ENCODE results near the gene RPP38. TPM values are rescaled to one million over a fixed set of nuclear protein-coding genes. Genes with fewer than 3 reads are reported as not detected.
A peak's percentile ranks its signal among the peaks of the same experiment; 100 is the strongest.

RPP38 gene
- total and polyA plus RNA-seq, 4 donors, result 7.2 to 12.0 (median 8.2) TPM

DNA sequence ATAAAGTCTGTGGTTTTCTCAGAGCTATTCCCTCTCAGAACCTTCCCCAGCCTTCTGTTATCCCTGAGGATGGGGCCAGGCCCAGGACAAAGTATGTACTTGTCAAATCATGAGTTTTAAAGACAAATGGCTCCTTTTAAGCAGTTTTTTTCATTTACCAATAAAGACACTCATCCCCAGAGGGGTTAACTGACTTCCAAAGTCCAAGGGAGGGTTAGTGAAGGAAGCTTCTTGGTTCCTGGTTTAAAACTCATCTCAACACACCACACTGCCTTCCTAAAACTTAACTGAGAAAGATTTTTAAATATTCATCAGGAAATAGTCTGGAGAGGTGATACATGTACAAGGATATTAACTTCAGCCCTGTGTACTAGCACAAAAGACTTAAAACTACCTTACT is 55.4 kb downstream of the RPP38 start:
- Histone ChIP-seq H3K4me3 (ENCODE audit: low read depth in 1 of 3, low read length in 3 of 3) (no peak overlapping the region), H3K27me3 (ENCODE audit: control insufficient read depth in 4 of 4, insufficient read depth in 4 of 4, low read length in 3 of 4) (no peaks in the 10 kb centered on the region), H3K9me3 (ENCODE audit: control insufficient read depth in 4 of 4, low read length in 3 of 4) (no peaks in the 10 kb centered on the region), H3K4me1 (ENCODE audit: control insufficient read depth in 4 of 4, insufficient read depth in 4 of 4, low read length in 3 of 4) (peaks cover 3 to 11% (median 7%) of the 10 kb centered on the region in 4 donors), H3K36me3 (ENCODE audit: control insufficient read depth in 4 of 4, insufficient read depth in 3 of 4, low read depth in 1 of 4, low read length in 3 of 4) (peaks cover 0 to 2% (median 0%) of the 10 kb centered on the region in 4 donors), H3K27ac (ENCODE audit: low read depth in 1 of 2, low read length in 2 of 2) (peak overlapping the region in 1 of 2 donors; percentile 53), H3K9ac (ENCODE audit: low read depth in 1 of 2, low read length in 2 of 2) (no peak overlapping the region)
- TF ChIP-seq FOXA2 (IDR thresholded peaks at IDR 0.05) (no peak), EGR1 (IDR thresholded peaks at IDR 0.05; ENCODE audit: low read depth in 2 of 2) (no peak), SP1 (IDR thresholded peaks at IDR 0.05) (no peak), TAF1 (conservative IDR thresholded peaks at IDR 0.05) (no peak), JUND (IDR thresholded peaks at IDR 0.05) (no peak), GABPA (IDR thresholded peaks at IDR 0.05 in 1 of 2, conservative IDR thresholded peaks at IDR 0.05 in 1 of 2) (no peak), RXRA (IDR thresholded peaks at IDR 0.05) (no peak), HNF4A (conservative IDR thresholded peaks at IDR 0.05) (no peak), RAD21 (IDR thresholded peaks at IDR 0.05) (no peak), YY1 (IDR thresholded peaks at IDR 0.05) (no peak), FOXA1 (IDR thresholded peaks at IDR 0.05) (no peak), NR2F2 (IDR thresholded peaks at IDR 0.05) (no peak), HNF4G (IDR thresholded peaks at IDR 0.05) (no peak)
- TF ChIP-seq, protein P1, sequence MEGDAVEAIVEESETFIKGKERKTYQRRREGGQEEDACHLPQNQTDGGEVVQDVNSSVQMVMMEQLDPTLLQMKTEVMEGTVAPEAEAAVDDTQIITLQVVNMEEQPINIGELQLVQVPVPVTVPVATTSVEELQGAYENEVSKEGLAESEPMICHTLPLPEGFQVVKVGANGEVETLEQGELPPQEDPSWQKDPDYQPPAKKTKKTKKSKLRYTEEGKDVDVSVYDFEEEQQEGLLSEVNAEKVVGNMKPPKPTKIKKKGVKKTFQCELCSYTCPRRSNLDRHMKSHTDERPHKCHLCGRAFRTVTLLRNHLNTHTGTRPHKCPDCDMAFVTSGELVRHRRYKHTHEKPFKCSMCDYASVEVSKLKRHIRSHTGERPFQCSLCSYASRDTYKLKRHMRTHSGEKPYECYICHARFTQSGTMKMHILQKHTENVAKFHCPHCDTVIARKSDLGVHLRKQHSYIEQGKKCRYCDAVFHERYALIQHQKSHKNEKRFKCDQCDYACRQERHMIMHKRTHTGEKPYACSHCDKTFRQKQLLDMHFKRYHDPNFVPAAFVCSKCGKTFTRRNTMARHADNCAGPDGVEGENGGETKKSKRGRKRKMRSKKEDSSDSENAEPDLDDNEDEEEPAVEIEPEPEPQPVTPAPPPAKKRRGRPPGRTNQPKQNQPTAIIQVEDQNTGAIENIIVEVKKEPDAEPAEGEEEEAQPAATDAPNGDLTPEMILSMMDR (IDR thresholded peaks at IDR 0.05; ENCODE audit: low read depth, low read length, missing input control), result no peak
- TF ChIP-seq, protein P2, sequence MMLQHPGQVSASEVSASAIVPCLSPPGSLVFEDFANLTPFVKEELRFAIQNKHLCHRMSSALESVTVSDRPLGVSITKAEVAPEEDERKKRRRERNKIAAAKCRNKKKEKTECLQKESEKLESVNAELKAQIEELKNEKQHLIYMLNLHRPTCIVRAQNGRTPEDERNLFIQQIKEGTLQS (IDR thresholded peaks at IDR 0.05), result no peak
- TF ChIP-seq, protein P3, sequence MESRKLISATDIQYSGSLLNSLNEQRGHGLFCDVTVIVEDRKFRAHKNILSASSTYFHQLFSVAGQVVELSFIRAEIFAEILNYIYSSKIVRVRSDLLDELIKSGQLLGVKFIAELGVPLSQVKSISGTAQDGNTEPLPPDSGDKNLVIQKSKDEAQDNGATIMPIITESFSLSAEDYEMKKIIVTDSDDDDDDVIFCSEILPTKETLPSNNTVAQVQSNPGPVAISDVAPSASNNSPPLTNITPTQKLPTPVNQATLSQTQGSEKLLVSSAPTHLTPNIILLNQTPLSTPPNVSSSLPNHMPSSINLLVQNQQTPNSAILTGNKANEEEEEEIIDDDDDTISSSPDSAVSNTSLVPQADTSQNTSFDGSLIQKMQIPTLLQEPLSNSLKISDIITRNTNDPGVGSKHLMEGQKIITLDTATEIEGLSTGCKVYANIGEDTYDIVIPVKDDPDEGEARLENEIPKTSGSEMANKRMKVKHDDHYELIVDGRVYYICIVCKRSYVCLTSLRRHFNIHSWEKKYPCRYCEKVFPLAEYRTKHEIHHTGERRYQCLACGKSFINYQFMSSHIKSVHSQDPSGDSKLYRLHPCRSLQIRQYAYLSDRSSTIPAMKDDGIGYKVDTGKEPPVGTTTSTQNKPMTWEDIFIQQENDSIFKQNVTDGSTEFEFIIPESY (IDR thresholded peaks at IDR 0.05), result no peak
- TF ChIP-seq, protein P4, sequence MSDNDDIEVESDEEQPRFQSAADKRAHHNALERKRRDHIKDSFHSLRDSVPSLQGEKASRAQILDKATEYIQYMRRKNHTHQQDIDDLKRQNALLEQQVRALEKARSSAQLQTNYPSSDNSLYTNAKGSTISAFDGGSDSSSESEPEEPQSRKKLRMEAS (IDR thresholded peaks at IDR 0.05), result no peak
- TF ChIP-seq, protein P5, sequence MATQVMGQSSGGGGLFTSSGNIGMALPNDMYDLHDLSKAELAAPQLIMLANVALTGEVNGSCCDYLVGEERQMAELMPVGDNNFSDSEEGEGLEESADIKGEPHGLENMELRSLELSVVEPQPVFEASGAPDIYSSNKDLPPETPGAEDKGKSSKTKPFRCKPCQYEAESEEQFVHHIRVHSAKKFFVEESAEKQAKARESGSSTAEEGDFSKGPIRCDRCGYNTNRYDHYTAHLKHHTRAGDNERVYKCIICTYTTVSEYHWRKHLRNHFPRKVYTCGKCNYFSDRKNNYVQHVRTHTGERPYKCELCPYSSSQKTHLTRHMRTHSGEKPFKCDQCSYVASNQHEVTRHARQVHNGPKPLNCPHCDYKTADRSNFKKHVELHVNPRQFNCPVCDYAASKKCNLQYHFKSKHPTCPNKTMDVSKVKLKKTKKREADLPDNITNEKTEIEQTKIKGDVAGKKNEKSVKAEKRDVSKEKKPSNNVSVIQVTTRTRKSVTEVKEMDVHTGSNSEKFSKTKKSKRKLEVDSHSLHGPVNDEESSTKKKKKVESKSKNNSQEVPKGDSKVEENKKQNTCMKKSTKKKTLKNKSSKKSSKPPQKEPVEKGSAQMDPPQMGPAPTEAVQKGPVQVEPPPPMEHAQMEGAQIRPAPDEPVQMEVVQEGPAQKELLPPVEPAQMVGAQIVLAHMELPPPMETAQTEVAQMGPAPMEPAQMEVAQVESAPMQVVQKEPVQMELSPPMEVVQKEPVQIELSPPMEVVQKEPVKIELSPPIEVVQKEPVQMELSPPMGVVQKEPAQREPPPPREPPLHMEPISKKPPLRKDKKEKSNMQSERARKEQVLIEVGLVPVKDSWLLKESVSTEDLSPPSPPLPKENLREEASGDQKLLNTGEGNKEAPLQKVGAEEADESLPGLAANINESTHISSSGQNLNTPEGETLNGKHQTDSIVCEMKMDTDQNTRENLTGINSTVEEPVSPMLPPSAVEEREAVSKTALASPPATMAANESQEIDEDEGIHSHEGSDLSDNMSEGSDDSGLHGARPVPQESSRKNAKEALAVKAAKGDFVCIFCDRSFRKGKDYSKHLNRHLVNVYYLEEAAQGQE (IDR thresholded peaks at IDR 0.05), result no peak
- DNase-seq (ENCODE audit: low spot score), result no peak

Other genes with a start within 250 kb of the RPP38 start
- 1 to 10 TPM; 3.2 to 7.5 TPM for gene SUV39H2, start 218.5 kb upstream of the RPP38 start, total RNA-seq
- 1 to 10 TPM; 1.8 to 2.7 TPM for gene SUV39H2, start 218.5 kb upstream of the RPP38 start, polyA plus RNA-seq
- gene DCLRE1C, start 143.3 kb upstream of the RPP38 start, total RNA-seq, result 1 to 10 TPM; 2.8 to 9.9 TPM
- gene DCLRE1C, start 143.3 kb upstream of the RPP38 start, polyA plus RNA-seq, result 1 to 10 TPM in 1 of 2 donors, under 1 TPM in 1; 0.93 to 3.5 TPM
- under 1 TPM in 1 of 2 donors, not detected in 1; 0.33 TPM for gene MEIG1, start 138.0 kb upstream of the RPP38 start, total RNA-seq
- gene MEIG1, start 138.0 kb upstream of the RPP38 start, polyA plus RNA-seq, result not detected
- gene OLAH, start 53.4 kb upstream of the RPP38 start, total RNA-seq, result under 1 TPM in 1 of 2 donors, not detected in 1; 0.42 TPM
- gene OLAH, start 53.4 kb upstream of the RPP38 start, polyA plus RNA-seq, result under 1 TPM in 1 of 2 donors, not detected in 1; 0.25 TPM
- gene ACBD7, start 8.6 kb upstream of the RPP38 start, total RNA-seq, result under 1 TPM in 1 of 2 donors, not detected in 1; 0.37 TPM
- gene ACBD7, start 8.6 kb upstream of the RPP38 start, polyA plus RNA-seq, result under 1 TPM in 1 of 2 donors, not detected in 1; 0.13 TPM
- 10 to 100 TPM in 1 of 2 donors, 1 to 10 TPM in 1; 9.6 to 18.7 TPM for gene NMT2, start 71.3 kb downstream of the RPP38 start, total RNA-seq
- gene NMT2, start 71.3 kb downstream of the RPP38 start, polyA plus RNA-seq, result 10 to 100 TPM; 15.4 to 19.1 TPM

Data from liver (tissue), 9 donors.